ENCODE data around the gene SCAMP4.

The SCAMP4 gene

DNA sequence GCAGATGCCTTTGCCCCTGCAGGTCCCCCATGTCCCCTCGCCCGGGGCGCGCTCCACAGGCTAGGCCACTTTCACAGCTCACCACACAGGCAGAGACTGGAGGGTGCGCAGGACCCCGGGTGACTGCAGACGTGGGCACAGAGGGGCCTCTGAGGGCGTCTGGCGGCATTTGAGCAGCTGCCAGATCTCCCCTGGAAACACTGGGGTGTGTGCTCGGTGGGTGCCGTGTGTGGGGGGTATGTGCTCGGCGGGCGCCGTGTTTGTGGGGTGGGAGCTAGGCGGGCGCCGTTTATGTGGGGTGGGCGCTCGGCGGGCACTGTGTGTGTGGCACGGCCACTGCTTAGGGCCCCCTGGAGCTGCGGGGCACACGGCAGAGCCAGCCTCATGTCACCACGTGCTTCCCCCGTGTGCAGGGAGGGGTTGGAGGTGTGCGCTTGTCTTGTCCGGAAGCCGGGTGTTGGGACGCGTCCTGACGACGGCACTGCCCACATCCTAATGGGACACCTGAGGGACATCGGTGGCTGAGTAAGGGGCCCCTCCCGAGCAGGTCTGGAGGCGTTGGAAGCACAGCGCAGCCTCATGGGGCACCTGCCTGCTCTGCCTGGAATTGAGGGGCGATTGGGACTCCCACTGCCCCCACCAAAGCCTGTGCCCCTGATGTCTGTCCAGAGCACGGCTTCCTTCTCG, 52.5 kb downstream of the SCAMP4 start:
- no peak overlapping the region for H3K4me2 ChIP-seq (ENCODE audit: low read length)
- no peak overlapping the region for H3K4me3 ChIP-seq (ENCODE audit: low read length)
- no peaks in the 10 kb centered on the region for H3K9me3 ChIP-seq (replicated peaks; ENCODE audit: low read length)
- H3K4me1 ChIP-seq (ENCODE audit: control insufficient read depth, insufficient read depth, low read length): no peaks in the 10 kb centered on the region
- no peaks in the 10 kb centered on the region for H3K27me3 ChIP-seq (ENCODE audit: control insufficient read depth, insufficient read depth, low read length)
- H3K36me3 ChIP-seq (ENCODE audit: insufficient read depth, low read length): peaks cover 3% of the 10 kb centered on the region
- H3K9ac ChIP-seq (ENCODE audit: low read depth, low read length): no peak overlapping the region

DNA sequence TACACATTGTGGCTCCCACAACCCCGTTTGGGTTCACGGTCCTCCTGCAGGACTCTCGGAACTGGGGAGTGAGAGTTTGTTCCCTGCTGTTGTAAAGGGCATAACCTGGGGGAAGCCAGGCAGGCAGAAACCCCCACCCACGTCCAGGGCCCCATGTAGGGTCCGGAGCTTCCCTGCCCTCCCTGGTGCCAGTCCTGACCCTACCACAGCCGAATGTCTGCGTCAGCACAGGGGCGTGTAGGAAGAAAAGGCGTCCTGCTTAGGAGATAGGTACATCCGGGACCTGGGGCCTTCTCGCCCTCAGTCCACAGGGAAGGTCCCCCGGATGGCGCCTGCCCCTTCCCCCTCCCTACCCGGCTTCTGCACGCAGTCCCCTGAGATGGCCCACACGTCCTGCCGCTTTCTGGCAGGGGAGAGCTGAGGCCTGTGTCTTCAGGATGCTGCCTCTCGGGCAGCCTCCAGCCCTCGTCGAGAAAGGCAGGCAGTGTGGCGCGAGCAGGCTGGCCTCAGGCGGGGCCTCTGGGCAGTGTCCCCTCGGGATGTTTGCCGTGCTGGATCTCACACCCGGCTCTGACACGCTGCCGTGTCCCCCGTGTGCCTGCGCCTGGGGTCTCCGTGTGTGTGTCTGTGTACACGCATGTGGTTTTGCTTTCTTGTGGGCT, 54.9 kb downstream of the SCAMP4 start:
- Histone ChIP-seq H3K4me1 (ENCODE audit: control insufficient read depth, insufficient read depth, low read length) (no peaks in the 10 kb centered on the region), H3K4me2 (ENCODE audit: low read length) (no peak overlapping the region), H3K4me3 (ENCODE audit: low read length) (no peak overlapping the region), H3K9ac (ENCODE audit: low read depth, low read length) (no peak overlapping the region), H3K27me3 (ENCODE audit: control insufficient read depth, insufficient read depth, low read length) (no peaks in the 10 kb centered on the region), H3K36me3 (ENCODE audit: insufficient read depth, low read length) (peaks cover 10% of the 10 kb centered on the region), H3K9me3 (replicated peaks; ENCODE audit: low read length) (no peaks in the 10 kb centered on the region)

DNA sequence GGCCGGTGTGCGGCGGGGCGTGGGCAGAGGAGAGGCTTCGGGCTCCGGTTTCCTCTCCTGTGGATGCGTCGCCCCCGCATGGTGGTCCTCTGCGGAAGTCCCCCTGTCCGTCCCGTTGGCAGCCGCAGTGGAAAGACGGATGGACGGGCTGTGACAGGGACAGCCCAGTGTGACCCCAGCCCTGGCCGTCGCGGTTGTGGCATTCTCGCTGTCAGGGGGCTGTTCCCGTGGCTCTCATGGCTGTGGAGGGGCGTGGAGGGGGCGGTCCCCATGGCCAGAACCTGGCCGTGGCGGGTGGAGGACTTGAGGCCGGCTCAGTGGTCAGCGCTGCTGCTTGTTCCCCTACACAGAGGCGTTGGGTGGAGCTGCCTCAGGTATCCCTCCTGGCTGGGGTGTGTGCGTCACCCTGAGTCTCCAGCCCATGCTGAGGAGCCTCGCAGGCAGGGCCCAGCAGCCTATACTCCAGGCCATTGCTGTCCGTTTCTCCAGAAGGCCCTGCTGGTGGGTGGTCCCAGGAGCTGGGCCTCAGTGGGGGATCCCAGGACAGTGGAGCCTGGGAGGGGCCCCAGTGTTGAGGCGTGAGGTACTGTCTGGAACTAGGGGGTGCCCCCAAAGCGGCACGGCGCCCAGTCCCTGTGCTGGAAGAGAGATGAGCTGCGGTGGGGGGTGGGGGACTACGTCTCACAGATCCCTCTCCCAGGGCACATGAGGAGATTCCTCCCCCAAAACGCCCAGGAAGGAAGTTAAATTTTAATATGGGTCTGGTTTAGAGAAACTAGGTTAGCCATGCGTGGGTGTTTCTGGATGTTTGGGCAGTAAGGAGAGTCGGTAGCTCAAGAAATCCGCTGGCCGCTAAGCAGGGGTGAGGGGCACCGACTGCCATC, 56.0 kb downstream of the SCAMP4 start:
- Histone ChIP-seq H3K9me3 (replicated peaks; ENCODE audit: low read length) (no peaks in the 10 kb centered on the region), H3K36me3 (ENCODE audit: insufficient read depth, low read length) (peaks cover 12% of the 10 kb centered on the region), H3K27me3 (ENCODE audit: control insufficient read depth, insufficient read depth, low read length) (no peaks in the 10 kb centered on the region), H3K9ac (ENCODE audit: low read depth, low read length) (no peak overlapping the region), H3K4me1 (ENCODE audit: control insufficient read depth, insufficient read depth, low read length) (no peaks in the 10 kb centered on the region), H3K4me3 (ENCODE audit: low read length) (no peak overlapping the region), H3K4me2 (ENCODE audit: low read length) (no peak overlapping the region)

DNA sequence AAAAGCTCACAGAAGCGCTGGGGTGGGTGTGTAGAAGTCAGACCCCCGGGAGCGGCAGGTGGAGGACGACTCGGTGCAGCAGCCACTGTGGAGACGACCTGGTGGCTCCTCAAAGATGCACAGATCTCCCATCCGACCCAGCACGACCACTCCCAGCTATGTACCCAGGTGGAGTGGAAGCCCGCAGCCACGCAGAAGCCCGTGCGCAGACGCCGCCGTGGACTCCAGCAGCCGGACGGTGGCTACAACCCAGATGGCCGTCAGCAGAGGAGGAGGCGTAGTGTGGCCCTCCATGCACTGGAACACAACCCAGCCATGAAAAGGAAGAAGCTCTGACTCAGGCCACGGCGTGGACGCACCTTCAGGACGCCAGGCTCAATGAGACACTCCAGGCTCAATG, 57.5 kb downstream of the SCAMP4 start:
- H3K4me3 ChIP-seq (ENCODE audit: low read length): no peak overlapping the region
- H3K4me1 ChIP-seq (ENCODE audit: control insufficient read depth, insufficient read depth, low read length): no peaks in the 10 kb centered on the region
- peaks cover 14% of the 10 kb centered on the region for H3K36me3 ChIP-seq (ENCODE audit: insufficient read depth, low read length)
- H3K9me3 ChIP-seq (replicated peaks; ENCODE audit: low read length): no peaks in the 10 kb centered on the region
- H3K4me2 ChIP-seq (ENCODE audit: low read length): no peak overlapping the region
- H3K27me3 ChIP-seq (ENCODE audit: control insufficient read depth, insufficient read depth, low read length): no peaks in the 10 kb centered on the region
- no peak overlapping the region for H3K9ac ChIP-seq (ENCODE audit: low read depth, low read length)

DNA sequence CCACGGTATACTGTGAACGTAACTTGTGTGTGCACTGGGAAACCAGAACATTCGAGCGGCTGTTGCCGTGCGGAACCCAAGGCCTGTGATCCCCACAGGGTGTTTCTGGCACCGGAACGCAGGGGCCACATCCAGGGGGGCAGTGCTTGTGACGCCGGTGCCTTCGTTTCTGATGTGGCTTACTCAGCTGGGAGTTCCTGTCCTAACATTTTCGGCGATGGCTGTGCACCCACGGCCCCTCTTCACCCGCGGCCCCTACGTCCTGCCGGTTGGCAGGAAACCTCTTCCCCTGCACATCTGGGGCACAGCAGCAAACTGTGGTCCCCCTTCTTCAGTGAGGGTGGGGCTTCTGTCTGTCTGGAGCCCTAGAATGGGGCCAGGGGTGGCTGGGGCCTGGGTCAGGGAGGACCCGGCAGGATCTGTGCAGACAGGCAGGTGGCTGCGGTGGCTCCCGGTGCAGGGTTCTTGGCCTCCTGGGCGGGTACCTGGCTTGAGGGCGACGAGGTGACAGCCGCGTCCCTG, 61.9 kb downstream of the SCAMP4 start:
- H3K9ac ChIP-seq (ENCODE audit: low read depth, low read length): no peak overlapping the region
- H3K4me2 ChIP-seq (ENCODE audit: low read length): no peak overlapping the region
- peaks cover 30% of the 10 kb centered on the region for H3K36me3 ChIP-seq (ENCODE audit: insufficient read depth, low read length)
- H3K4me1 ChIP-seq (ENCODE audit: control insufficient read depth, insufficient read depth, low read length): peaks cover 16% of the 10 kb centered on the region
- no peak overlapping the region for H3K4me3 ChIP-seq (ENCODE audit: low read length)
- no peaks in the 10 kb centered on the region for H3K27me3 ChIP-seq (ENCODE audit: control insufficient read depth, insufficient read depth, low read length)
- no peaks in the 10 kb centered on the region for H3K9me3 ChIP-seq (replicated peaks; ENCODE audit: low read length)

DNA sequence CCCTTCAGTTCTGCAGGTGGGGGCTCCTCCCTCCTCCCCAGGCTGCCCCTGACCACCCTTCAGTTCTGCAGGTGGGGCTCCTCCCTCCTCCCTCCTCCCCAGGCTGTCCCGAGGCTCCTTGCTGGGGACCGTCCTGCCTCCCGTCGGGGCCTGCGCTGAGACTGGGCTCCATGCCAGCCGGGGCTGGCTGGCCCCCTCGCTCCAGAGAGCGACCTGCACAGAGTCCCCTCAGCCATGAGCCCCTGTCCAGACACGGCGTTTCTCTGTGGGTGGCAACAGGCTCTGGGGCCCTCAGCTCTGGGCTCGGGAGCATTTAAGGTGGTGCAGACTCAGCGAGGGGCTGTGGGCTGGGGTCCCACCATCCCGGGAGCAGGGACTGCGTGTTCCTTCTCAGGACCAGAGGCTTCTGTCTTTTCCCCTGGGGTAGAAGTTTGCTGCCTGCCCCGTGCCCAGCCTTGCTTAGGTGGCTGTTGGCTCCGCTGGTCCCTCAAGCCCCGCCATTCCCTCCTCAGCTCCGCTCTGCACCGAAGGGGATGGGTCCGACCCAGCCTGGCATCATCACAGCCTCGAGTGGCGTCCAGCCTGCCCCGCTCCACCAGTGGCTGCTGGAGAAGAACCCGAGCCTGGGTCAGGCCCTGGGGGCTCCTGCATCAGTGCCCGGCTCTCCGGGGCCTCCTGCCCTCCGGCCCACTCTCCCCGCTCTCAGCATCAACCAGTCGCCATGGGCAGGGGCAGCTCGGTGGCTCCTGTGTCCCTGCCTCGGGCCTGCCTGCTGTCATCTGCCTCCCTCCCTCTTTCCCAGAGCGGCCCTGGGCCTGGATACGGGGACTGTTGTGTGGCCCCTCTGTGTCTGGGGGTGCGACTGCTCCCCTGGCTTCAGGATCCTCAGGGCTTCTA, 63.3 kb downstream of the SCAMP4 start:
- Histone ChIP-seq H3K4me2 (ENCODE audit: low read length) (no peak overlapping the region), H3K27me3 (ENCODE audit: control insufficient read depth, insufficient read depth, low read length) (no peaks in the 10 kb centered on the region), H3K36me3 (ENCODE audit: insufficient read depth, low read length) (peaks cover 25% of the 10 kb centered on the region), H3K4me1 (ENCODE audit: control insufficient read depth, insufficient read depth, low read length) (peaks cover 16% of the 10 kb centered on the region), H3K9me3 (replicated peaks; ENCODE audit: low read length) (no peaks in the 10 kb centered on the region), H3K4me3 (ENCODE audit: low read length) (no peak overlapping the region), H3K9ac (ENCODE audit: low read depth, low read length) (no peak overlapping the region)

DNA sequence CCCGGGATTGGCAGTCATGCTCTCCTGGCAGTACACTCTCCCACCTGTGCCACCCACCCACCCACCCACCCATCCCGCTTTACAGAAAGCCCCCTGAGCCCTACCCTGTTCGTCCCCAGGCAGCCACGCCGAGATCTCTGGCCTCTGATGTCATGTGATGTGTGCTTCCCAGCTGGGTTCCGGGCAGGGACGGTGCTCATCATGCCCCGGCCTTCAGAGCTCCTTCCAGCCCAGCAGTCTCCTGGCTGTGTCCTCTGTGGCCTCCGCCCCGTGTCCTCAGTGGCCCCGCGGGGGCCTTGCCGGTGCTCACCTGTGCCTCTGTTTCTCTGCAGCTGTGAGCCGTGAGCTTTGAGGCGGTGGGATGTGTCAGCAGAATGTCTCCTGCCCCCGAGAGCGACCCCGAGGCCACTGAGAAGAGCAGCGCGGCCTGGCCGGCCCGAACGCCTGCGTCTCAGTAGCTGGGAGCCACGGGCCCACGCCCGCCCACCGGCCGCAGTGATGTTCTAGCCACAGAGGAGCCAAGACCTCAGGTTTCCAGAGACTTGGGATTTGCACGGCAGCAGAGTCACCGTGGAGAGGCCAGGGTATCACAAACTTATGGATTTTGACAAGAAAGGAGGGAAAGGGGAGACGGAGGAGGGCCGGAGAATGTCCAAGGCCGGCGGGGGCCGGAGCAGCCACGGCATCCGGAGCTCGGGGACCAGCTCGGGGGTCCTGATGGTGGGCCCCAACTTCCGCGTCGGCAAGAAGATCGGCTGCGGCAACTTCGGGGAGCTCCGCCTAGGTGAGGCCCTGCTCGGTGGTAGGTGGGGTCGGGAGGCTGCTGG, 64.2 kb downstream of the SCAMP4 start:
- Histone ChIP-seq H3K4me2 (ENCODE audit: low read length) (no peak overlapping the region), H3K36me3 (ENCODE audit: insufficient read depth, low read length) (peaks cover 21% of the 10 kb centered on the region), H3K9ac (ENCODE audit: low read depth, low read length) (no peak overlapping the region), H3K27me3 (ENCODE audit: control insufficient read depth, insufficient read depth, low read length) (no peaks in the 10 kb centered on the region), H3K9me3 (replicated peaks; ENCODE audit: low read length) (no peaks in the 10 kb centered on the region), H3K4me3 (ENCODE audit: low read length) (no peak overlapping the region), H3K4me1 (ENCODE audit: control insufficient read depth, insufficient read depth, low read length) (peaks cover 16% of the 10 kb centered on the region)

DNA sequence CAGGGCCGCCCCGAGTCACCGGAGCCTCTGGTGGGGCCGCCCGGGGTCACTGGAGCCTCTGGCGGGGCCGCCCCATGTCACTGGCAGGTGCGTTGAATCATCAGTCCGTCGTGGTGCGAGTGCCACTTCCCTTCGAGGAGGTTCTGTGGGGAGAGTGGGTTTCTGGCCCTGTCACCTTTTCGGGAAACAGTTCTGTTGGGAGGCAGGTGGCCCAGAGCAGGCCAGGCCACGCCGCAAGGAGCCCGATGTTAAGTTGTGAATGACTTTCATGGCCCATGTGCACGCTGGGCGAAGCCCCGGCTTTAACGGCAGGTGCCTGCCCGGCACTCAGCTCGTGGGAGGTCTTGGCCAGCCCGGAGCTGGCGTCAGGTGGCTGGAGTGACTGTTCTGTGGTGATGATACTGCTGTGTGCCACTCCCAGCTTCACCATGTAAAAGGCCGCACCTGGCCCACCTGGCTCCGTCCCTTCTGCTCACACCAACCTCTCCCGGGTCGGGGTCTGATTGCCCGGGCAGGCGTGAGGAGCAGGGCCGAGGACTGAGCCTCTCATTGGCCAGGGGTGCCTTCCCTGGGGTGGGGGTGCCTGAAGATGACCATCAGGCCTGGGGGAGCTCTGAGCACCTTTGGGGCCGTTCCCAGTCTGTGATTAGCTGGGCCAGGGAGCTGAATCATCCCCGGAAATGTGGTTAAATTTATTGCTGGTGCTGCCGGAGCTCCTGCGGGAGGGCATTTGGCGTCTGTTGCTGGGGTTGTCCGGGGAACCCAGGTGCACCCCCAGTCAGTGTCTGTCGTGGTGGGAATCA, 65.0 kb downstream of the SCAMP4 start:
- Histone ChIP-seq H3K4me2 (ENCODE audit: low read length) (no peak overlapping the region), H3K36me3 (ENCODE audit: insufficient read depth, low read length) (peaks cover 24% of the 10 kb centered on the region), H3K9ac (ENCODE audit: low read depth, low read length) (no peak overlapping the region), H3K9me3 (replicated peaks; ENCODE audit: low read length) (no peaks in the 10 kb centered on the region), H3K4me3 (ENCODE audit: low read length) (no peak overlapping the region), H3K27me3 (ENCODE audit: control insufficient read depth, insufficient read depth, low read length) (no peaks in the 10 kb centered on the region), H3K4me1 (ENCODE audit: control insufficient read depth, insufficient read depth, low read length) (peaks cover 18% of the 10 kb centered on the region)

DNA sequence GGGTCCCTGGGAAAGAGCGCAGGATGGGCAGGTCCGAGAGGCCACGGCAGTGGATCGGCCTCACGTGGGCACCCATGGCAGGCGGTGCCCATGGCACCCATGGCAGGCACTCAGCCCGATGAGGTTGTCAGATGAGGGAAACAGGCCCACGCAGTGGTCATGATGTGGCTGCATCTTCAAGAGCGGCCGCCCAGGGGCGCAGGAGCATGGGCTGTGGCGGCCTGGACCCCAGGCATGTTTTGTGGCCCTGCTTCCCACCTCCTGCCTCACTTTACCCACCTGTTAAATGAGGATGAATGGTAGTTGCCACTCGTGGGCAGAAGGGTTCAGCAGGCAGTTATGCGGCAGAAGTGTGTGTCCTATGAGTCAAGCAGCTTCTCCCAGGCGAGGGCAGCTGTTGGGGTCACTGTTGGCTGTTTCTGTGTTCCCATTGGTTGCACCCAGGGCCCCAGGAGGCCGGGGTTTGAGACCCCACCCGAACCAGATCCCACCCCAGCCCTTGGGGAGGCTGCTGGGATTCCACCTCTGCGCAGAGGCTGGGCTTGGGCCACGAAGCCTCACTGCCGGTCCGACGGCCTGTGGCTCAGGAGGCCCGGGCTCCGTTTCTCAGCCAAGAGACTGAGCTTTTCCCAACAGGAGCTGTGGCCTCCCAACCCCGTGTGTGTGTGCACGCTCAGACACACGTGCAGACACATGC, 65.8 kb downstream of the SCAMP4 start:
- Histone ChIP-seq H3K36me3 (ENCODE audit: insufficient read depth, low read length) (peaks cover 28% of the 10 kb centered on the region), H3K4me2 (ENCODE audit: low read length) (peak overlapping the region; percentile 9), H3K27me3 (ENCODE audit: control insufficient read depth, insufficient read depth, low read length) (no peaks in the 10 kb centered on the region), H3K9me3 (replicated peaks; ENCODE audit: low read length) (no peaks in the 10 kb centered on the region), H3K4me1 (ENCODE audit: control insufficient read depth, insufficient read depth, low read length) (peaks cover 21% of the 10 kb centered on the region), H3K4me3 (ENCODE audit: low read length) (no peak overlapping the region), H3K9ac (ENCODE audit: low read depth, low read length) (no peak overlapping the region)
